ENCODE results near the gene COL4A6.

COL4A6 gene

DNA sequence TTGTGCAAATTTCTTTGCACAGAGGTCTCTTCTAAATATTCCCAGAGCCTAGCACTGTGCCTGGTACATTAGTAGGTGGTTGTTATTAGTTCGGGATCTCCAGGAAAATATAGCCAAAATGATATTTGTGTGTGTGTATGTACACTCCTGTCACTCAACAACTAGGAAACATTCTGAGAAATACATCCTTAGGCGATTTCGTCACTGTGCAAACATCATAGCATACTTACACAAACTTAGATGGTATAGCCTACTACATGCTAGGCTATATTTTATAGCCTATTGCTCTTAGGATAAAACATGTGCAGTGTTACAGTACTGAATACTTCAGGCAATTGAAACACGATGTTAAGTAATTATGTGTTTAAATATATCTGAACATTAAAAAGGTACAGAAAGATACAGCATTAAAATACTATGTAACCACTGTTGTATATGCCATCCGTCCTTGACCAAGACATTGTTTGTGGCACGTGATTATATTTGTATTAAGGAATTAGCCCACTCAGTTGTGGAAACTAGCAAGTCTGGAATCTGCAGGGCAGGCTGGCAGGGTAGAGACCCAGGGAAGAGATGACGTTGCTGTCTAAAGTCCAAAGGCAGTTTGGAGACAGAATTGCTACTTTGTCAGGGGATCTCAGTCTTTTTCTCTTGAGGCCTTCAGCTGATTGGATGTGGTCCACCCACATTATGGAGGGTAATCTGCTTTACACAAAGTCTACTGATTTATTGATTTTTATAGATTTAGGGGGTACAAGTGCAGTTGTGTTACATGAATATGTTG, 106.9 kb downstream of the COL4A6 start:
- Histone ChIP-seq H3K27ac (ENCODE audit: extremely low read depth, low read depth, low read length) (no peak overlapping the region), H3K9me3 (ENCODE audit: control insufficient read depth, insufficient read depth, low read depth, low read length) (no peaks in the 10 kb centered on the region), H3K4me3 (ENCODE audit: low read depth, low read length) (no peak overlapping the region), H3K36me3 (ENCODE audit: control insufficient read depth in 2 of 2, insufficient read depth in 1 of 2, low read length in 2 of 2) (no peaks in the 10 kb centered on the region), H3K4me1 (ENCODE audit: control insufficient read depth, insufficient read depth, low read length) (no peaks in the 10 kb centered on the region)
- TF ChIP-seq ZNF394 (tag by site-specific recombination; IDR thresholded peaks at IDR 0.05; ENCODE audit: borderline replicate concordance): no peak
- TF ChIP-seq ZNF140 (tag by site-specific recombination; IDR thresholded peaks at IDR 0.05): no peak
- TF ChIP-seq, protein P1, sequence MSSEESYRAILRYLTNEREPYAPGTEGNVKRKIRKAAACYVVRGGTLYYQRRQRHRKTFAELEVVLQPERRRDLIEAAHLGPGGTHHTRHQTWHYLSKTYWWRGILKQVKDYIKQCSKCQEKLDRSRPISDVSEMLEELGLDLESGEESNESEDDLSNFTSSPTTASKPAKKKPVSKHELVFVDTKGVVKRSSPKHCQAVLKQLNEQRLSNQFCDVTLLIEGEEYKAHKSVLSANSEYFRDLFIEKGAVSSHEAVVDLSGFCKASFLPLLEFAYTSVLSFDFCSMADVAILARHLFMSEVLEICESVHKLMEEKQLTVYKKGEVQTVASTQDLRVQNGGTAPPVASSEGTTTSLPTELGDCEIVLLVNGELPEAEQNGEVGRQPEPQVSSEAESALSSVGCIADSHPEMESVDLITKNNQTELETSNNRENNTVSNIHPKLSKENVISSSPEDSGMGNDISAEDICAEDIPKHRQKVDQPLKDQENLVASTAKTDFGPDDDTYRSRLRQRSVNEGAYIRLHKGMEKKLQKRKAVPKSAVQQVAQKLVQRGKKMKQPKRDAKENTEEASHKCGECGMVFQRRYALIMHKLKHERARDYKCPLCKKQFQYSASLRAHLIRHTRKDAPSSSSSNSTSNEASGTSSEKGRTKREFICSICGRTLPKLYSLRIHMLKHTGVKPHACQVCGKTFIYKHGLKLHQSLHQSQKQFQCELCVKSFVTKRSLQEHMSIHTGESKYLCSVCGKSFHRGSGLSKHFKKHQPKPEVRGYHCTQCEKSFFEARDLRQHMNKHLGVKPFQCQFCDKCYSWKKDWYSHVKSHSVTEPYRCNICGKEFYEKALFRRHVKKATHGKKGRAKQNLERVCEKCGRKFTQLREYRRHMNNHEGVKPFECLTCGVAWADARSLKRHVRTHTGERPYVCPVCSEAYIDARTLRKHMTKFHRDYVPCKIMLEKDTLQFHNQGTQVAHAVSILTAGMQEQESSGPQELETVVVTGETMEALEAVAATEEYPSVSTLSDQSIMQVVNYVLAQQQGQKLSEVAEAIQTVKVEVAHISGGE (tag by site-specific recombination; conservative IDR thresholded peaks at IDR 0.05; ENCODE audit: low read depth): no peak
- TF ChIP-seq ZNF433 (tag by site-specific recombination; IDR thresholded peaks at IDR 0.05; ENCODE audit: low read depth): no peak
- TF ChIP-seq ZNF626 (tag by site-specific recombination; IDR thresholded peaks at IDR 0.05): no peak
- TF ChIP-seq REPIN1 (tag by site-specific recombination; IDR thresholded peaks at IDR 0.05; ENCODE audit: low read depth): no peak
- TF ChIP-seq ZFP3 (tag by site-specific recombination; IDR thresholded peaks at IDR 0.05; ENCODE audit: low read depth): no peak
- no peak for TF ChIP-seq ZNF112 (tag by site-specific recombination; IDR thresholded peaks at IDR 0.05)
- no peak for TF ChIP-seq ZSCAN16 (tag by site-specific recombination; IDR thresholded peaks at IDR 0.05)
- no peak for TF ChIP-seq ZNF16 (tag by site-specific recombination; IDR thresholded peaks at IDR 0.05; ENCODE audit: low read depth)
- TF ChIP-seq ZNF558 (tag by site-specific recombination; IDR thresholded peaks at IDR 0.05): no peak
- TF ChIP-seq SETDB1 (IDR thresholded peaks at IDR 0.05; ENCODE audit: insufficient read length, low read length): no peak
- TF ChIP-seq ZNF785 (tag by site-specific recombination; IDR thresholded peaks at IDR 0.05): no peak
- no peak for TF ChIP-seq ZNF174 (tag by site-specific recombination; IDR thresholded peaks at IDR 0.05)
- ChIA-PET POLR2A (no interaction called here), CTCF (no interaction called here)

DNA sequence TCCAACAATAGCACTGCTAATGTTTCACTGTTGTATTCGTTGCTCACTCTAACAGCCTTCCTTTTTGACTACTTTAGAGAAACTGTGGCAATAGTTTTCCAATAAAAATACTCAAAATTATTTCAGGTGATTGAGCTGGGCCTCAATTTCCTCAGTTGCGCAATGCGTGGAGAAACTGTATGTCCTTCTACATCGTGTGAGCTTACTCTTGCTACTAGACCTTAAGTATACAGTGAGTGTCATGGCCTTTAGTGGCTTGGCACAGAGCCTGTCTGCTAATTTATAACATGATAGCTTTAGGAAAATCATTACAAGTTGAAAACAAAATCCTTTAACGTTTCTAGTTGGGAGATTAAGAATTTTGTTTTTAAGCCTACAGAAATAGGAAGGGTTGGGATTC, 114.5 kb downstream of the COL4A6 start:
- H3K36me3 ChIP-seq (ENCODE audit: control insufficient read depth in 2 of 2, insufficient read depth in 1 of 2, low read length in 2 of 2): no peaks in the 10 kb centered on the region
- H3K27ac ChIP-seq (ENCODE audit: extremely low read depth, low read depth, low read length): no peak overlapping the region
- H3K4me3 ChIP-seq (ENCODE audit: low read depth, low read length): no peak overlapping the region
- H3K9me3 ChIP-seq (ENCODE audit: control insufficient read depth, insufficient read depth, low read depth, low read length): no peaks in the 10 kb centered on the region
- ChIA-PET CTCF (no interaction called here), POLR2A (no interaction called here)
- no peaks in the 10 kb centered on the region for H3K4me1 ChIP-seq (ENCODE audit: control insufficient read depth, insufficient read depth, low read length)
- TF ChIP-seq ZNF596 (tag by site-specific recombination; IDR thresholded peaks at IDR 0.05): no peak
- no peak for TF ChIP-seq ZNF529 (tag by site-specific recombination; IDR thresholded peaks at IDR 0.05; ENCODE audit: insufficient replicate concordance)
- no peak for TF ChIP-seq ZNF202 (tag by site-specific recombination; IDR thresholded peaks at IDR 0.05; ENCODE audit: borderline replicate concordance)
- TF ChIP-seq ZNF558 (tag by site-specific recombination; IDR thresholded peaks at IDR 0.05): no peak
- TF ChIP-seq, protein P2, sequence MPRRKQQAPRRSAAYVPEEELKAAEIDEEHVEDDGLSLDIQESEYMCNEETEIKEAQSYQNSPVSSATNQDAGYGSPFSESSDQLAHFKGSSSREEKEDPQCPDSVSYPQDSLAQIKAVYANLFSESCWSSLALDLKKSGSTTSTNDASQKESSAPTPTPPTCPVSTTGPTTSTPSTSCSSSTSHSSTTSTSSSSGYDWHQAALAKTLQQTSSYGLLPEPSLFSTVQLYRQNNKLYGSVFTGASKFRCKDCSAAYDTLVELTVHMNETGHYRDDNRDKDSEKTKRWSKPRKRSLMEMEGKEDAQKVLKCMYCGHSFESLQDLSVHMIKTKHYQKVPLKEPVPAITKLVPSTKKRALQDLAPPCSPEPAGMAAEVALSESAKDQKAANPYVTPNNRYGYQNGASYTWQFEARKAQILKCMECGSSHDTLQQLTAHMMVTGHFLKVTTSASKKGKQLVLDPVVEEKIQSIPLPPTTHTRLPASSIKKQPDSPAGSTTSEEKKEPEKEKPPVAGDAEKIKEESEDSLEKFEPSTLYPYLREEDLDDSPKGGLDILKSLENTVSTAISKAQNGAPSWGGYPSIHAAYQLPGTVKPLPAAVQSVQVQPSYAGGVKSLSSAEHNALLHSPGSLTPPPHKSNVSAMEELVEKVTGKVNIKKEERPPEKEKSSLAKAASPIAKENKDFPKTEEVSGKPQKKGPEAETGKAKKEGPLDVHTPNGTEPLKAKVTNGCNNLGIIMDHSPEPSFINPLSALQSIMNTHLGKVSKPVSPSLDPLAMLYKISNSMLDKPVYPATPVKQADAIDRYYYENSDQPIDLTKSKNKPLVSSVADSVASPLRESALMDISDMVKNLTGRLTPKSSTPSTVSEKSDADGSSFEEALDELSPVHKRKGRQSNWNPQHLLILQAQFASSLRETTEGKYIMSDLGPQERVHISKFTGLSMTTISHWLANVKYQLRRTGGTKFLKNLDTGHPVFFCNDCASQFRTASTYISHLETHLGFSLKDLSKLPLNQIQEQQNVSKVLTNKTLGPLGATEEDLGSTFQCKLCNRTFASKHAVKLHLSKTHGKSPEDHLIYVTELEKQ (tag by site-specific recombination; IDR thresholded peaks at IDR 0.05; ENCODE audit: borderline replicate concordance): no peak
- TF ChIP-seq KLF9 (tag by site-specific recombination; IDR thresholded peaks at IDR 0.05; ENCODE audit: low read depth): no peak
- TF ChIP-seq ZNF274 (IDR thresholded peaks at IDR 0.05; ENCODE audit: low read length): no peak
- TF ChIP-seq ZNF274 (tag by site-specific recombination; IDR thresholded peaks at IDR 0.05; ENCODE audit: borderline replicate concordance): no peak
- TF ChIP-seq, protein P3, sequence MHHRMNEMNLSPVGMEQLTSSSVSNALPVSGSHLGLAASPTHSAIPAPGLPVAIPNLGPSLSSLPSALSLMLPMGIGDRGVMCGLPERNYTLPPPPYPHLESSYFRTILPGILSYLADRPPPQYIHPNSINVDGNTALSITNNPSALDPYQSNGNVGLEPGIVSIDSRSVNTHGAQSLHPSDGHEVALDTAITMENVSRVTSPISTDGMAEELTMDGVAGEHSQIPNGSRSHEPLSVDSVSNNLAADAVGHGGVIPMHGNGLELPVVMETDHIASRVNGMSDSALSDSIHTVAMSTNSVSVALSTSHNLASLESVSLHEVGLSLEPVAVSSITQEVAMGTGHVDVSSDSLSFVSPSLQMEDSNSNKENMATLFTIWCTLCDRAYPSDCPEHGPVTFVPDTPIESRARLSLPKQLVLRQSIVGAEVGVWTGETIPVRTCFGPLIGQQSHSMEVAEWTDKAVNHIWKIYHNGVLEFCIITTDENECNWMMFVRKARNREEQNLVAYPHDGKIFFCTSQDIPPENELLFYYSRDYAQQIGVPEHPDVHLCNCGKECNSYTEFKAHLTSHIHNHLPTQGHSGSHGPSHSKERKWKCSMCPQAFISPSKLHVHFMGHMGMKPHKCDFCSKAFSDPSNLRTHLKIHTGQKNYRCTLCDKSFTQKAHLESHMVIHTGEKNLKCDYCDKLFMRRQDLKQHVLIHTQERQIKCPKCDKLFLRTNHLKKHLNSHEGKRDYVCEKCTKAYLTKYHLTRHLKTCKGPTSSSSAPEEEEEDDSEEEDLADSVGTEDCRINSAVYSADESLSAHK (tag by site-specific recombination; IDR thresholded peaks at IDR 0.05): no peak
- TF ChIP-seq, protein P4, sequence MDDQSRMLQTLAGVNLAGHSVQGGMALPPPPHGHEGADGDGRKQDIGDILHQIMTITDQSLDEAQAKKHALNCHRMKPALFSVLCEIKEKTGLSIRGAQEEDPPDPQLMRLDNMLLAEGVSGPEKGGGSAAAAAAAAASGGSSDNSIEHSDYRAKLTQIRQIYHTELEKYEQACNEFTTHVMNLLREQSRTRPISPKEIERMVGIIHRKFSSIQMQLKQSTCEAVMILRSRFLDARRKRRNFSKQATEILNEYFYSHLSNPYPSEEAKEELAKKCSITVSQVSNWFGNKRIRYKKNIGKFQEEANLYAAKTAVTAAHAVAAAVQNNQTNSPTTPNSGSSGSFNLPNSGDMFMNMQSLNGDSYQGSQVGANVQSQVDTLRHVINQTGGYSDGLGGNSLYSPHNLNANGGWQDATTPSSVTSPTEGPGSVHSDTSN (CRISPR knock-in tag; IDR thresholded peaks at IDR 0.05): no peak
- TF ChIP-seq ZNF792 (tag by site-specific recombination; IDR thresholded peaks at IDR 0.05): no peak
- no peak for TF ChIP-seq ZNF394 (tag by site-specific recombination; IDR thresholded peaks at IDR 0.05; ENCODE audit: borderline replicate concordance)
- no peak for TF ChIP-seq WT1 (tag by site-specific recombination; IDR thresholded peaks at IDR 0.05)
